H1 (cell line): Measurements from ENCODE around the gene ASCC3. TPM values are rescaled to one million over a fixed set of nuclear protein-coding genes. Genes with fewer than 3 reads are reported as not detected.

ENCODE experiments used
- CTCF ChIA-PET: fragments of 300-600 bp; sonication (Branson Sonifier 250); formaldehyde crosslinking; loops from one replicate; lab custom pipeline; 2021; ENCODE audit not compliant: partially characterized antibody; lab: Charles Lee
- POLR2A ChIA-PET: fragments of 300-600 bp; sonication (Branson Sonifier 250); formaldehyde crosslinking; loops from one replicate; lab custom pipeline; 2021; ENCODE audit warnings: inconsistent platforms; ENCODE audit not compliant: partially characterized antibody; lab: Charles Lee
- DNase-seq, 2 experiments: peaks; one replicate each; pipeline versions ENCODE4 v3.0.0 to v3.0.0-alpha.2; 2010 to 2022; ENCODE audit warnings: low spot score in 2 of 2, low read depth in 1 of 2, mixed read lengths in 1 of 2
- FAIRE-seq: peaks from 2 replicates; lab custom pipeline; 2011; peaks lifted over from hg19 to GRCh38; lab: Jason Lieb, UNC
- H2AFZ ChIP-seq: 2 replicates; pipeline ENCODE4 v1.8.1; 2012; ENCODE audit warnings: low read length, inconsistent platforms
- H2AK5ac ChIP-seq: 2 replicates; pipeline ENCODE4 v1.6.1; 2013; ENCODE audit warnings: low read depth, low read length
- H2BK120ac ChIP-seq: replicated peaks from 2 replicates; pipeline ENCODE3; 2013; ENCODE audit warnings: low read depth, low read length, inconsistent platforms
- H2BK12ac ChIP-seq: 2 replicates; pipeline ENCODE4 v1.6.1; 2013; ENCODE audit warnings: low read depth, low read length
- H2BK15ac ChIP-seq: 2 replicates; pipeline ENCODE4 v1.6.1; 2013; ENCODE audit warnings: low read length
- H2BK20ac ChIP-seq: 2 replicates; pipeline ENCODE4 v1.6.1; 2013; ENCODE audit warnings: low read length
- H2BK5ac ChIP-seq: 2 replicates; pipeline ENCODE4 v1.6.1; 2013; ENCODE audit warnings: low read depth, low read length
- H3K14ac ChIP-seq: 2 replicates; pipeline ENCODE4 v1.6.1; 2013; ENCODE audit warnings: inconsistent platforms; ENCODE audit not compliant: insufficient read length
- H3K18ac ChIP-seq: 2 replicates; pipeline ENCODE4 v1.6.1; 2013; ENCODE audit warnings: low read length; ENCODE audit errors: extremely low read depth
- H3K23ac ChIP-seq: 2 replicates; pipeline ENCODE4 v1.6.1; 2013; ENCODE audit warnings: inconsistent platforms; ENCODE audit not compliant: insufficient read length
- H3K23me2 ChIP-seq: 2 replicates; pipeline ENCODE4 v1.6.1; 2013; ENCODE audit warnings: low read depth, low read length
- H3K27ac ChIP-seq: 2 replicates; pipeline ENCODE4 v1.6.1; 2011; ENCODE audit warnings: low read depth, low read length, inconsistent platforms
- H3K27me3 ChIP-seq, 4 experiments: replicated peaks in 1 of 4; 1 replicate in 1 of 4; 2 replicates in 3 of 4; pipeline versions ENCODE4 v1.6.1 to v1.8.1; 2011 to 2013; ENCODE audit warnings: low read length in 3 of 4, mild to moderate bottlenecking in 3 of 4, inconsistent platforms in 2 of 4, mixed read lengths in 2 of 4, moderate library complexity in 1 of 4; ENCODE audit not compliant: control insufficient read depth in 3 of 4, insufficient read depth in 3 of 4; ENCODE audit errors: extremely low read depth in 1 of 4
- H3K36me3 ChIP-seq, 4 experiments: 2 replicates each; pipeline versions ENCODE4 v1.6.1 to v1.8.1; 2011 to 2013; ENCODE audit warnings: mild to moderate bottlenecking in 4 of 4, low read length in 3 of 4, moderate library complexity in 2 of 4, control low read depth in 1 of 4, inconsistent platforms in 1 of 4; ENCODE audit not compliant: insufficient read depth in 4 of 4, control insufficient read depth in 2 of 4
- H3K4ac ChIP-seq: replicated peaks from 2 replicates; pipeline ENCODE3; 2013; ENCODE audit warnings: low read length, low read depth, mixed read lengths, inconsistent platforms; ENCODE audit not compliant: insufficient read length
- H3K4me1 ChIP-seq, 4 experiments: replicated peaks in 1 of 4; 1 replicate in 1 of 4; 2 replicates in 3 of 4; pipeline versions ENCODE4 v1.6.1 to v1.8.1; 2011 to 2013; ENCODE audit warnings: low read length in 3 of 4, inconsistent platforms in 2 of 4, mixed read lengths in 1 of 4; ENCODE audit not compliant: insufficient read depth in 4 of 4, control insufficient read depth in 3 of 4
- H3K4me2 ChIP-seq, 2 experiments: 2 replicates each; pipeline versions ENCODE4 v1.6.1 to v1.8.1; 2011 to 2013; ENCODE audit warnings: low read depth in 2 of 2, low read length in 2 of 2, control low read depth in 1 of 2, inconsistent platforms in 1 of 2, mild to moderate bottlenecking in 1 of 2; ENCODE audit not compliant: insufficient read depth in 1 of 2
- H3K4me3 ChIP-seq, 4 experiments: fragments of 200-600, 300-600 bp in 1 of 4; sonication (generic), shearing (Covaris generic), sonication (Bioruptor Twin) in 1 of 4; 2 replicates each; pipeline versions ENCODE4 v1.5.1 to v1.8.1; 2011 to 2016; ENCODE audit warnings: low read length in 4 of 4, low read depth in 3 of 4, control low read depth in 2 of 4, inconsistent platforms in 2 of 4, mild to moderate bottlenecking in 2 of 4, mixed read lengths in 1 of 4, moderate library complexity in 1 of 4; ENCODE audit not compliant: insufficient read depth in 2 of 4; ENCODE audit errors: extremely low read depth in 1 of 4
- H3K56ac ChIP-seq: replicated peaks from 2 replicates; pipeline ENCODE3; 2013; ENCODE audit warnings: low read depth, mild to moderate bottlenecking, mixed read lengths, low read length, inconsistent platforms; ENCODE audit not compliant: insufficient read length
- H3K79me1 ChIP-seq: 2 replicates; pipeline ENCODE4 v1.6.1; 2013; ENCODE audit warnings: low read depth, low read length, control low read depth
- H3K79me2 ChIP-seq, 2 experiments: 2 replicates each; pipeline versions ENCODE4 v1.6.1 to v1.8.1; 2012 to 2013; ENCODE audit warnings: low read length in 2 of 2, mild to moderate bottlenecking in 2 of 2, inconsistent platforms in 1 of 2; ENCODE audit not compliant: insufficient read depth in 2 of 2, control insufficient read depth in 1 of 2
- H3K9ac ChIP-seq, 4 experiments: replicated peaks in 1 of 4; 1 replicate in 1 of 4; 2 replicates in 3 of 4; pipeline versions ENCODE4 v1.6.1 to v1.8.1; 2011 to 2013; ENCODE audit warnings: low read depth in 3 of 4, low read length in 3 of 4, control low read depth in 2 of 4, mild to moderate bottlenecking in 2 of 4, moderate library complexity in 2 of 4, inconsistent platforms in 1 of 4; ENCODE audit errors: extremely low read depth in 1 of 4
- H3K9me3 ChIP-seq, 2 experiments: 2 replicates each; pipeline versions ENCODE4 v1.6.1 to v1.8.1; 2012 to 2013; ENCODE audit warnings: mild to moderate bottlenecking in 2 of 2, moderate library complexity in 2 of 2, control low read depth in 1 of 2, inconsistent platforms in 1 of 2, low read depth in 1 of 2, low read length in 1 of 2, mixed read lengths in 1 of 2; ENCODE audit not compliant: insufficient read depth in 2 of 2
- H4K20me1 ChIP-seq, 2 experiments: replicated peaks in 1 of 2; 2 replicates each; pipeline versions ENCODE3 to v1.8.1; 2011 to 2013; ENCODE audit warnings: inconsistent platforms in 2 of 2, low read length in 2 of 2, mild to moderate bottlenecking in 1 of 2; ENCODE audit not compliant: insufficient read depth in 2 of 2, control insufficient read depth in 1 of 2
- H4K5ac ChIP-seq: 2 replicates; pipeline ENCODE4 v1.6.1; 2013; ENCODE audit warnings: low read length, low read depth, mixed read lengths, inconsistent platforms; ENCODE audit not compliant: insufficient read length
- H4K8ac ChIP-seq: 2 replicates; pipeline ENCODE4 v1.8.0; 2013; ENCODE audit warnings: mild to moderate bottlenecking, moderate library complexity, low read length, inconsistent platforms; ENCODE audit not compliant: insufficient read depth; ENCODE audit errors: extremely low read depth
- H4K91ac ChIP-seq: replicated peaks from 2 replicates; pipeline ENCODE3; 2013; ENCODE audit warnings: low read length, mixed read lengths, inconsistent platforms; ENCODE audit not compliant: insufficient read length
- CBX8 ChIP-seq: fragments of 300-800, 300-1000 bp; sonication (generic); IDR thresholded peaks from 2 replicates; pipeline ENCODE4 v1.7.1; 2016; ENCODE audit warnings: low read depth, low read length, borderline replicate concordance
- CEBPB ChIP-seq: IDR thresholded peaks from 2 replicates; pipeline ENCODE4 v1.6.1; 2012; ENCODE audit warnings: low read depth, low read length
- CTBP2 ChIP-seq: IDR thresholded peaks from 2 replicates; pipeline ENCODE4 v1.7.0; 2011; ENCODE audit warnings: borderline replicate concordance, mild to moderate bottlenecking, moderate library complexity, mixed read lengths, low read length; ENCODE audit not compliant: insufficient read depth, insufficient read length
- EZH2 ChIP-seq: fragments of 200-600 bp; sonication (generic); IDR thresholded peaks from 2 replicates; pipeline ENCODE4 v1.7.1; 2012; ENCODE audit warnings: low read depth, mild to moderate bottlenecking, moderate library complexity, low read length, inconsistent platforms; ENCODE audit not compliant: severe bottlenecking
- GABPA ChIP-seq: IDR thresholded peaks from 2 replicates; pipeline ENCODE4 v1.6.1; 2011; ENCODE audit warnings: mild to moderate bottlenecking, low read length, moderate library complexity, borderline replicate concordance; ENCODE audit not compliant: insufficient read depth
- GTF2F1 ChIP-seq: IDR thresholded peaks from 2 replicates; pipeline ENCODE4 v1.6.1; 2012; ENCODE audit warnings: low read depth, low read length, improper control_type of control experiment, borderline replicate concordance
- KDM4A ChIP-seq: IDR thresholded peaks from one replicate; pipeline ENCODE4 v1.7.1; 2012; ENCODE audit warnings: low read depth, mild to moderate bottlenecking, moderate library complexity, low read length, inconsistent platforms; ENCODE audit not compliant: severe bottlenecking
- KDM5A ChIP-seq: fragments of 200-600 bp; IDR thresholded peaks from 2 replicates; pipeline ENCODE4 v1.7.1; 2012; ENCODE audit warnings: mild to moderate bottlenecking, low read length, inconsistent platforms, mixed read lengths
- POLR2AphosphoS5 ChIP-seq: IDR thresholded peaks from 2 replicates; pipeline ENCODE4 v1.6.1; 2011; ENCODE audit warnings: low read depth, low read length
- RBBP5 ChIP-seq: IDR thresholded peaks from 2 replicates; pipeline ENCODE4 v1.7.1; 2012; ENCODE audit warnings: low read depth, mild to moderate bottlenecking, inconsistent platforms, low read length, moderate library complexity, borderline replicate concordance
- SP2 ChIP-seq: IDR thresholded peaks from 2 replicates; pipeline ENCODE4 v1.6.1; 2012; ENCODE audit warnings: mild to moderate bottlenecking, low read length, inconsistent platforms
- TAF1 ChIP-seq: IDR thresholded peaks from 2 replicates; pipeline ENCODE4 v1.6.1; 2011; ENCODE audit warnings: mild to moderate bottlenecking, low read depth, low read length
- TEAD4 ChIP-seq: IDR thresholded peaks from 2 replicates; pipeline ENCODE4 v1.6.1; 2012; ENCODE audit warnings: low read depth, low read length, inconsistent platforms, mixed read lengths
- WGBS, 2 experiments: shearing (Covaris generic) in 1 of 2; methylation state at CpG; one replicate each; pipeline versions ENCODE4 v1.1.6 to v1.1.7; 2013 to 2015; ENCODE audit warnings: low lambda C conversion rate in 2 of 2, mixed read lengths in 2 of 2, inconsistent platforms in 1 of 2, low coverage in 1 of 2, missing lambda C conversion rate in 1 of 2; ENCODE audit not compliant: insufficient replicate concordance in 2 of 2, insufficient coverage in 1 of 2, insufficient read length in 1 of 2; ENCODE audit errors: extremely low coverage in 1 of 2, missing lambda C conversion rate in 1 of 2; 5-methylcytosine and 5-hydroxymethylcytosine counted together
- polyA plus RNA-seq, 7 experiments: library from polyadenylated mRNA; depleted of rRNA in 3 of 7; stranded (reverse) in 5 of 7; unstranded in 2 of 7; fragments of >200 nt in 5 of 7; fragments of 200-250 nt in 2 of 7; gene quantifications; 1 replicate in 5 of 7; 2 replicates in 1 of 7; 4 replicates in 1 of 7; pipeline versions ENCODE4 v1.2.1 to v1.2.3, GENCODE V29; 2011 to 2013; ENCODE audit warnings: missing spikeins in 2 of 7, mixed read lengths in 2 of 7
- total RNA-seq: library from RNA; stranded (reverse); fragmentation: NEBNext Ultra II Directional; extraction: Animal tissue kit (Norgen Biotek cat#: 25700); gene quantifications from 2 replicates; pipeline ENCODE4 v1.2.1, GENCODE V29; 2021

The ASCC3 gene
- total and polyA plus RNA-seq, 2 of the 8 experiments (the other 6 are each of a cell fraction or from before 2014, with no cell fraction given): 37.5 to 77.8 TPM

DNA sequence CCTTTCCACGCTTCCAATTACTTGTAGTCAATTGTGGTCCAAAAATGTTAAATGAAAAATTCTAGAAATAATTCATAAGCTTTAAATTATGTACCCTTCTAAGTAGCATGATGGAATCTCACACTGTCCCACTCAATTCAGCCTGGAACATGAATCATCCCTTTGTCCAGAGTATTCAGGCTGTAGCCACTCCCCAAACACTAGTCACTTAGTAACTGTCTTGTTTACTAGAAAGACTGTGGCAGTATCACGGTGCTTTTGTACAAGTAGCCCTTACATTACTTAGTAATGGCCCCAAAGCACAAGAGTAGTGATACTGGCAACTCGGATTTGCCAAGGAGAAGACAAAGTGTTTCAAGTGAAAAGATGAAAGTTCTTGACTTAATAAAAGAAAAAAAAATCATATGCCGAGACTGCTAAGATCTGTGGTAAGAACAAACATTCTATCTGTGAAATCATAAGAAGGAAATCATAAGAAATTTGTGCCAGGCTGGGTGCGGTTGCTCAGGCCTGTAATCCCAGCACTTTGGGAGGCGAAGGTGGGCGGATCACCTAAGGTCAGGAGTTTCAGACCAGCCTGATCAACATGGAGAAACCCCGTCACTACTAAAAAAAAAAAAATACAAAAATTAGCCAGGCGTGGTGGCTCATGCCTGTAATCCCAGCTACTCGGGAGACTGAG lies 247.9 kb downstream of the ASCC3 start:
- no peak overlapping the region for H3K18ac ChIP-seq
- H3K23ac ChIP-seq: no peak overlapping the region
- no peak overlapping the region for H4K8ac ChIP-seq
- H2BK15ac ChIP-seq: no peak overlapping the region
- H3K4ac ChIP-seq: no peak overlapping the region
- H2BK20ac ChIP-seq: no peak overlapping the region
- H3K27me3 ChIP-seq: no peaks in the 10 kb centered on the region
- H3K14ac ChIP-seq: no peak overlapping the region
- H3K56ac ChIP-seq: no peak overlapping the region
- TF ChIP-seq GTF2F1: no peak
- TF ChIP-seq GABPA: no peak
- no peak for TF ChIP-seq POLR2AphosphoS5
- TF ChIP-seq SP2: no peak
- no peak for TF ChIP-seq CTBP2
- TF ChIP-seq CEBPB: no peak
- no peak for TF ChIP-seq RBBP5
- no peak for TF ChIP-seq TAF1
- no peak for TF ChIP-seq TEAD4
- TF ChIP-seq CBX8: no peak
- no peak for TF ChIP-seq KDM4A
- TF ChIP-seq KDM5A: no peak
- no peak for TF ChIP-seq EZH2
- POLR2A ChIA-PET: no interaction called here
- no peaks in the 10 kb centered on the region for H3K9me3 ChIP-seq
- no peak overlapping the region for H2AFZ ChIP-seq
- H3K79me2 ChIP-seq: no peaks in the 10 kb centered on the region
- no peak overlapping the region for H2BK12ac ChIP-seq
- H3K4me3 ChIP-seq: no peak overlapping the region
- H3K9ac ChIP-seq: no peak overlapping the region
- H2BK120ac ChIP-seq: no peak overlapping the region
- no peak overlapping the region for H2AK5ac ChIP-seq
- H3K23me2 ChIP-seq: no peaks in the 10 kb centered on the region
- CTCF ChIA-PET: interaction anchor here (0.6 to 0.7 kb wide), 2 partner anchors 30 to 335 kb away, joined by 3 read pairs; no protein-coding TSS in a partner anchor
- no peak overlapping the region for H2BK5ac ChIP-seq
- FAIRE-seq (no peak), DNase-seq (no peak)
- H3K4me2 ChIP-seq: no peak overlapping the region
- peaks cover 0 to 13% (median 4%) of the 10 kb centered on the region in 4 experiments; a peak in 5 of 8 replicates for H3K36me3 ChIP-seq
- no peaks in the 10 kb centered on the region for H3K79me1 ChIP-seq
- H3K27ac ChIP-seq: no peak overlapping the region
- no peaks in the 10 kb centered on the region for H3K4me1 ChIP-seq
- WGBS, 2 experiments: 82% methylated on average over 9 of the region's 10 CpGs; no CpG with 5 or more reads in 1 of the 2 experiments
- peaks cover 0 to 2% of the 10 kb centered on the region in 2 experiments for H4K20me1 ChIP-seq
- no peak overlapping the region for H4K91ac ChIP-seq
- H4K5ac ChIP-seq: no peak overlapping the region
